Measurements from ENCODE around the gene OR4D2.
A peak's percentile ranks its signal among the peaks of the same experiment; 100 is the strongest.
"Not testable (repeated sequence)": the region's sequence is repeated elsewhere in the genome, so short reads cannot be mapped to it uniquely, and the experiment has no call there.

The OR4D2 gene

GRCh38 chr17:58166682-58167081 is at the start of gene OR4D2:
Gene OR4D2, plus strand, starts transcription at chr17:58166982. Its CDS starts 2,674 bp downstream, at chr17:58169656.
- no peak for DNase-seq

- DNase-seq, result no peak
These were observed 49.4 kb upstream of the OR4D2 start for GRCh38 chr17:58117382-58117781.

DNA sequence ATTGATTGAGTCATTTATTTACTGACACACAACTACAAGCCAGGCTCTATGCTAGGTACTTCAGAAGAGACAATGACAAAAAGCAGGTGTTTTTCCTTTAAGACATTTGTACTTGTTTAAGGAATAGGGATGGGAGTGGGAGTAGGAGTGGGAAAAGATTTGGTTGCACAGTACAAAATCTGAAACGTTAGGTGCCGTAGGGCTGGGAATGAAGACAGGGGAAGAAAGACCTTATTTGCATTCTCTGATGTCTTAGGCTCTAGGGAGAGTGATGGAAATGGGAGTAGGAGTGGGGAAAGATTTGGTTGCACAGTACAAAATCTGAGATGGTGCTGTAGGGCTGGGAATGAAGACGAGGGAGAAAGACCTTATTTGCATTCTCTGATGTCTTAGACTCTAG is 47.3 kb upstream of the OR4D2 start:
- DNase-seq, result no peak

GRCh38 chr17:58120195-58120822 is 46.5 kb upstream of the OR4D2 start:
- DNase-seq, result peak; percentile 25 to 41

- no peak for DNase-seq
These were observed 44.9 kb upstream of the OR4D2 start for GRCh38 chr17:58121925-58122324.

DNA sequence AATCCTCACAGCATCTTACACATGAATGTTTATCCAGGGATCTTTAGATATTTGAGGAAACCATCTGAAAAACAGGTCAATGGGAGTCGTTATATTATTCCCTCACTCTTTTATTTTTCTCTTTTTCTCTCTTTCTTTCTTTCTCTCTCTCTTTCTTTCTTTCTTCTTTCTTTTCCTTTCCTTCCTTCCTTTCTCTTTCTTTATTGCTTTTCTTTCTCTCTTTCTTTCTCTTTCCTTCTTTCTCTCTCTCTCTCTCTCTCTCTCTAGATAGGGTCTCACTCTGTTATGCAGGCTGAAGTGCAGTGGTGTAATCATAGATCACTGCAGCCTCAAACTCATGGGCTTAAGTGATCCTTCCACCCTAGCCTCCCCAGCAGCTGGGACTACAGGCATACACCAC is 38.9 kb upstream of the OR4D2 start:
- no peak for DNase-seq

GRCh38 chr17:58132697-58133096 is 34.1 kb upstream of the OR4D2 start:
- DNase-seq, result not testable (repeated sequence)

- DNase-seq, result no peak
These were observed 30.0 kb upstream of the OR4D2 start for GRCh38 chr17:58136669-58137279.

- DNase-seq, result no peak
These were observed 25.3 kb upstream of the OR4D2 start for GRCh38 chr17:58141505-58141904.

DNA sequence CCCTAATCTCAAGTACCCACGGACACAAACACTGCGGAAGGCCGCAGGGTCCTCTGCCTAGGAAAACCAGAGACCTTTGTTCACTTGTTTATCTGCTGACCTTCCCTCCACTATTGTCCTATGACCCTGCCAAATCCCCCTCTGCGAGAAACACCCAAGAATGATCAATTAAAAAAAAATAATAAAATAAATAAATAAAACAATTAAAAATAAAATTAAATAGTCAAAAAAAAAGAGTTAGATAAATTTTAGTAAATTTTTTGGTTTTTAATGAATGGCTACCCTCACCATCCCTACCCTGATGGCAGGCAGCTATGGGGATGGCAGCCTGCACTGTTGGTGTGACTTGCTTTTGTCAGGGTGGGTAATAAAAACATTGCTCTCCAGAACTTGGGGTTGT is 23.4 kb upstream of the OR4D2 start:
- not testable (repeated sequence) for DNase-seq

- no peak for DNase-seq
These were observed 22.0 kb upstream of the OR4D2 start for GRCh38 chr17:58144801-58145200.

GRCh38 chr17:58147930-58148434 is 18.8 kb upstream of the OR4D2 start, which contains the start of gene OR4D1:
Gene OR4D1, plus strand, starts transcription at chr17:58148384. Its CDS starts 6,770 bp downstream, at chr17:58155154.
- DNase-seq, result no peak

GRCh38 chr17:58148609-58149008 is 18.2 kb upstream of the OR4D2 start:
- DNase-seq, result no peak

GRCh38 chr17:58150394-58150793 is 16.4 kb upstream of the OR4D2 start:
- DNase-seq, result no peak

DNA sequence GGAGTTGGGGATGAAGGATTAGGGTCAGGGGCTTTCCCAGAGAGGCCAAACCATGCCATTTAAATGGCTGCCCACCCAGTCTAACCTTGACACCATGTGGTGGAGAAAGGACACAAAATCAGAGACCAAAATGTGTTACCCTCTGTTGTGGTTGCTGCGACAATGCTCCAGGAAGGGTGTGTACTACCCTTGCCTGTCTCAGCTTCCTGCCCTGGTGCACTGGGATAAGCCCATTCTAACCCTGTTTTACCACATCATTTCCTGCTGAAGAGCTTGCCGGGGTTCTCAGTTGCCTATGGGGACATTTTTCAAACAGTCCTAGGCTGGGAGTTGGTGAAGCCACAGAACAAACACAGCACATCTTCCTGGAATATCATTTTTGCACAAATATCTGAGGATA is 13.7 kb upstream of the OR4D2 start:
- DNase-seq, result peak; percentile 37 to 42

DNA sequence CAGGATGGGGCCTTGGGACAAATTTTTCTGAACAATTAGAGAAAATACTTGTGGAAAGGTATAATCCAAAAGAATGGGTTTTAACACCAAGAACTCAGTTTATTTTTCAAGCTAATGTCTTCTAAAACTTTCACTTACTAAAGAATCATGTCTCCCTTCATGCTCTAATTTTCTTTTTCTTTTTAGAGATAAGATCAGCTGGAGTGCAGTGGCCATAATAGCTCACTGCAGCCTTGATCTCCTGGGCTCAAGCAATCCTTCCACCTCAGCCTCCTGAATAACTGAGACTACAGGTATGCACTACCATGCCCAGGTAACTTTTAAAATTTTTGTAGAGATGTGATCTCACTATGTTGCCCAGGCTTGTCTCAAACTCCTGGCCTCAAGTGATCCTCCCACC is 13.1 kb upstream of the OR4D2 start:
- no peak for DNase-seq

DNA sequence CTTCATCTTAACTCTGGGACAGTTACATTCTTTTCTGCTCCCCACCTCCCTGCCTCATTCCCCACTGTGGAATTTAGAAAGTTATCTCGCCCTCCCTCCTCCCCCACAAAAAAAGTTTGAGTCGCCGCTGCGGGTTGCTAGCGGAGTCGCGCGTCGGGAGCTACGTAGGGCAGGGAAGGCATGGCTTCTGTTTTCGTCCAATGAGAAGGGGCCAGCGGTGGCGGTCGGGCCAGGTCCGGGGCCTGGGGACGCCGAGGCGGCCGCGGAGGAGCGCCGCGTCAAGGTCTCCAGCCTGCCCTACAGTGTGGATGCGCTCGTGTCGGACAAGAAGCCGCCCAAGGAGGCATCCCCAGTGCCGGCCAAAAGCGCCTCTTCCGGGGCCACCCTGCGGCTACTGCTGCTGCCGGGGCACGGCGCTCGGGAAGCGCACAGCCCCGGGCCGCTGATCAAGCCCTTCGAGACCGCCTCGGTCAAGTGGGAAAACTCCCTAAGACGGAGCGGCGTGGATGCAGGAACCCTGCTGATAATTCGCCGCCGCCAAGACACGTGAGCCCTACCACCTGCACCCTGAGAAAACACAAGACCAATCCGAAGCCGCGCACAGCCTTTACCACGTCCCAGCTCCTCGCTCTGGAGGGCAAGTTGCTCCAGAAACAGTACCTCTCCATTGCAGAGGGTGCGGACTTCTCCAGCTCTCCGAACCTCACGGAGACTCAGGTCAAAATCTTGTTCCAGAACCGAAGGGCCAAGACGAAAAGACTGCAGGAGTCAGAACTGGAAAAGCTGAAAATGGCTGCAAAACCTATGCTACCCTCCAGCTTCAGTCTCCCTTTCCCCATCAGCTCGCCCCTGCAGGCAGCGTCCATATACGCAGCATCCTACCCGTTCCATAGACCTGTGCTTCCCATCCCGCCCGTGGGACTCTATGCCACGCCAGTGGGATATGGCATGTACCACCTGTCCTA is 9.7 kb upstream of the OR4D2 start:
- DNase-seq, result peak; percentile 67 to 75

GRCh38 chr17:58158181-58158580 is 8.6 kb upstream of the OR4D2 start:
- no peak for DNase-seq

DNA sequence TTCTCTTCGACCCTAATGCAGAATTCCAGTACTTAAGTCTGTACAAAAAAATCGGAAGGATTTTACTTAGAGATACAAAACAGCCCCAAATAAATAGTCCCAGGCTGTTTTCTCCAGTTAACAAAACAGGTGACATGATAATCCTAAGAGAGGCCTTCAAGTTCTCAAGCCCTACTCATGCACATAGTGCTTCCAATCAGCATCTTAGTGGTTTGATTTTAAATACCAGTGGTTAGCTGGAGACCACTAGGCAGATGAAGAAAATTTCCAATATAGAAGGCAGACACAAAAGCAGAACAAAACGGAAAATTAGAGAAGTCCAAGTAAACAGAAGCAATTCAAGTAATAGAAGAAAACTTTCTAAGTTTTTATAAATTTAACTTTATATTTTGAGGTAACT is 5.2 kb upstream of the OR4D2 start:
- DNase-seq, result no peak

DNA sequence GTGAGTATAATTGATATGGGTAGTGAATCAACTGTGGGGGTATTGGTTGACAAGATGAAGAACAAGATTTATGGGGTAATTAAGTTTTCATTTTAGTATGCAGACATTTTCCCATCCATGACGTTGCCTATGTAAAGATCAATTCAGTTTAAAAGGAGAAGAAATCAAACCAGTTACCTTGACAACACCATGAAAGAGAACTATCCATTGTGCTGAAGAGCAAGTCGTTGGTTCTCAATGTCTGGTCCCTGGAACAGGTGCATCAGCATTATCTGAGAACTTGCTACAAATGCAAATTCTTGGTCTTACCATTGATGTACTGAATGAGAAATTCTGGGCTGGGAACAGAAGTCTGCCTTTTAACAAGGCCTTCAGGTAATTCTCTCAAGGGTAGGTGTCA is 801 bp upstream of the OR4D2 start:
- DNase-seq, result no peak

- no peak for DNase-seq
These were observed 3.8 kb downstream of the OR4D2 start for GRCh38 chr17:58170622-58171021.

DNA sequence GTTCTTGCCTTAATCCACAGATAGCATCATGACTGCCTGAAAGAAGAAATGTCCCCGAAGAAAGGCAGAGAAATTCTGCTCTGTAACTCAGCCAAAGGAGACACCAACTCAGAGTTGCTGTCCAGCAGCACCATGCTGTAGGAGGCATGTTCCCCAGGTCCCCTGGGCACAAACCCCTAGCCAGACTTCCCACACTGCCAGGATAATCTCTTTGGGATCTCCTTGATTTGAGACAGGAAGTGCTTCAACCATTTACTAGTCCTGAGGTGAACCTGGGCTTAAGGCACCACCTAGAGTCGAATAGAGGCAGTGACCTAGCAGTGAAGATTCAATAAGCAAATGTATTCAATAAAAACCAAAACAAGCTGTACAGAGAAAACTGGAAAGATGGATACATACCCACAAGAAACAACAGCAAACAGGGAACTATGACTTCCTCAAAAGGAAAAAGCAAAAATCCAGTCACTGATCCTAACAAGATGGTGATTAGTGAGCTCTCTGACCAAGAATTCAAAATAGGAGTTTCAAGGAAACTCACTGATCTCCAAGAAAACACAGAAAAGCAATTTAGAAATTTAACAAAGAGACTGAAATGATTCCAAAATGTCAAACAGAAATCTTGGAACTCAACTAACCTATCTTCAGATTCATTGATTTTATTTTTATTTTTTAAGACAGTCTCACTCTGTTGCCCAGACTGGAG is 5.7 kb downstream of the OR4D2 start:
- peak; percentile 34 to 51 for DNase-seq

DNA sequence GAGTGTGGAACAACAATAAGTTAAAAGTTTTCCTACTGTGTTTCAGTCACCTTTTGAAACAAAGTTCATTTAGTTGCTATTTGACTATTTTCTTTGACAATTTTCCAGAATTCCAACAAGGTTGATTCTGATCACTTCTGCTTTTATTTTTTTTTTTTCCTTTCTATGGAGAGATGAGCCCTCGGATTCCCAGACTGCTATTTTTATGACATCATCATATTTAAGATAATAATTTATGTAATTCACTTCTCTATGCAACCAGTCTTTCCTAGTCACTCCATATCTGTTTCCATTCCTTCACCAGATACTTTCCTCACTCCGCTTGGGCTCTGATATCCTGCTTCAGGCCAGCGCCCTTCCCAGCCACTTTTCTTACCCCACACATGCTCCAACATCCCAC is 8.1 kb downstream of the OR4D2 start:
- DNase-seq, result no peak

Data from activated CD4-positive, alpha-beta T cell treated with anti-CD3 and anti-CD28 coated beads, Interleukin-2, amount 50 U/mL, for 48 hours (primary cell).